GM23248 (cell line): ENCODE data around the gene SH3PXD2A. TPM values are rescaled to one million over a fixed set of nuclear protein-coding genes. Genes with fewer than 3 reads are reported as not detected.

ENCODE experiments used
- DNase-seq: peaks from one replicate; pipeline ENCODE4 v3.0.0-alpha.2; 2015
- H2AFZ ChIP-seq: fragments of 200-600 bp; sonication (generic); 2 replicates; pipeline ENCODE4 v1.6.1; 2016; ENCODE audit warnings: antibody characterized with exemption
- H3F3A ChIP-seq: fragments of 200-600 bp; sonication (generic); 2 replicates; pipeline ENCODE4 v1.6.1; 2016; ENCODE audit warnings: mild to moderate bottlenecking, antibody characterized with exemption, mixed run types; ENCODE audit not compliant: insufficient read depth
- H3K27ac ChIP-seq: fragments of 200-600 bp; sonication (generic); 2 replicates; pipeline ENCODE4 v1.5.1; 2016; ENCODE audit warnings: mild to moderate bottlenecking
- H3K27me3 ChIP-seq: fragments of 200-600 bp; sonication (generic); replicated peaks from 2 replicates; pipeline ENCODE4 v1.6.1; 2016; ENCODE audit warnings: mild to moderate bottlenecking; ENCODE audit not compliant: insufficient read depth
- H3K36me3 ChIP-seq: fragments of 200-600 bp; sonication (generic); 2 replicates; pipeline ENCODE4 v1.6.1; 2016; ENCODE audit warnings: low read depth, mild to moderate bottlenecking
- H3K4me1 ChIP-seq: fragments of 200-600 bp; sonication (generic); 2 replicates; pipeline ENCODE4 v1.6.1; 2016; ENCODE audit warnings: mild to moderate bottlenecking; ENCODE audit not compliant: insufficient read depth
- H3K4me2 ChIP-seq: fragments of 200-600 bp; sonication (generic); one replicate; pipeline ENCODE4 v1.6.1; 2016; ENCODE audit warnings: mild to moderate bottlenecking; ENCODE audit not compliant: unreplicated experiment
- H3K4me3 ChIP-seq: fragments of 200-600 bp; sonication (generic); 2 replicates; pipeline ENCODE4 v1.5.1; 2016; ENCODE audit warnings: mild to moderate bottlenecking
- H3K79me2 ChIP-seq: fragments of 200-600 bp; sonication (generic); 2 replicates; pipeline ENCODE4 v1.6.1; 2016; ENCODE audit warnings: mild to moderate bottlenecking; ENCODE audit not compliant: insufficient read depth
- H3K9ac ChIP-seq: fragments of 200-600 bp; sonication (generic); 2 replicates; pipeline ENCODE4 v1.6.1; 2016; ENCODE audit warnings: mild to moderate bottlenecking
- H3K9me2 ChIP-seq: fragments of 200-600 bp; sonication (generic); 2 replicates; pipeline ENCODE4 v1.6.1; 2016; ENCODE audit warnings: mixed run types, mild to moderate bottlenecking, moderate library complexity; ENCODE audit not compliant: insufficient read depth
- H3K9me3 ChIP-seq: fragments of 200-600 bp; sonication (generic); one replicate; pipeline ENCODE4 v1.6.1; 2017; ENCODE audit warnings: low read depth
- H4K20me1 ChIP-seq: fragments of 200-600 bp; sonication (generic); 2 replicates; pipeline ENCODE4 v1.6.0; 2016; ENCODE audit not compliant: insufficient read depth
- EZH2 ChIP-seq: fragments of 200-600 bp; sonication (generic); IDR thresholded peaks from 2 replicates; pipeline ENCODE4 v1.6.1; 2018; ENCODE audit warnings: antibody characterized with exemption, mild to moderate bottlenecking; ENCODE audit not compliant: insufficient read depth, poor library complexity, severe bottlenecking
- EZH2phosphoT487 ChIP-seq: fragments of 200-600 bp; sonication (generic); IDR thresholded peaks from 2 replicates; pipeline ENCODE4 v1.6.1; 2018; ENCODE audit warnings: antibody characterized with exemption, moderate library complexity, mild to moderate bottlenecking, low read depth; ENCODE audit not compliant: insufficient read depth
- WGBS, 2 experiments: methylation state at CpG; one replicate each; pipeline ENCODE4 v1.1.6; 2015 to 2017; ENCODE audit warnings: low lambda C conversion rate in 2 of 2, low coverage in 1 of 2; ENCODE audit errors: missing lambda C conversion rate in 2 of 2; 5-methylcytosine and 5-hydroxymethylcytosine counted together
- in situ Hi-C: fragments of 300-500 bp; cut with MboI; formaldehyde crosslinking; loops from 2 replicates; pipeline ENCODE4 v1.15.0; 2020
- polyA plus RNA-seq: library from polyadenylated mRNA; unstranded; fragments of >200 nt; fragmentation: Nextera tagmentation; extraction: Ambion mirVana; gene quantifications from 2 replicates; pipeline ENCODE4 v1.2.1, GENCODE V29; 2016
- total RNA-seq: library from RNA; depleted of rRNA; stranded (reverse); fragments of >200 nt; shearing (Covaris generic); gene quantifications from 2 replicates; pipeline ENCODE4 v1.2.3, GENCODE V29; 2014

SH3PXD2A gene
- total and polyA plus RNA-seq, 2 experiments from 2014 or later, result 34.0 to 58.0 TPM

- in situ Hi-C loops, result no loop called here
- Histone ChIP-seq H3K4me3 (0 out of 2 replicates have a peak overlapping the region, but pooled peaks have one; percentile 11), H3F3A (peaks cover 56% of the 10 kb centered on the region), H2AFZ (no peak overlapping the region), H4K20me1 (no peaks in the 10 kb centered on the region), H3K27ac (peak overlapping the region; percentile 99), H3K4me2 (peak overlapping the region; percentile 69), H3K4me1 (peaks cover 54% of the 10 kb centered on the region), H3K9ac (peak overlapping the region; percentile 89), H3K9me3 (no peaks in the 10 kb centered on the region), H3K27me3 (no peaks in the 10 kb centered on the region), H3K9me2 (no peaks in the 10 kb centered on the region), H3K79me2 (peaks cover 29% of the 10 kb centered on the region; the same call in 1 of the 2 replicates), H3K36me3 (no peaks in the 10 kb centered on the region)
- DNase-seq, result peak; percentile 92
- WGBS, 2 experiments, result 19 to 28% methylated on average over 11 of the region's 11 CpGs
- TF ChIP-seq EZH2, result no peak
- no peak for TF ChIP-seq EZH2phosphoT487
Measured at GRCh38 chr10:103852189-103852711, 3.1 kb downstream of the SH3PXD2A start.

DNA sequence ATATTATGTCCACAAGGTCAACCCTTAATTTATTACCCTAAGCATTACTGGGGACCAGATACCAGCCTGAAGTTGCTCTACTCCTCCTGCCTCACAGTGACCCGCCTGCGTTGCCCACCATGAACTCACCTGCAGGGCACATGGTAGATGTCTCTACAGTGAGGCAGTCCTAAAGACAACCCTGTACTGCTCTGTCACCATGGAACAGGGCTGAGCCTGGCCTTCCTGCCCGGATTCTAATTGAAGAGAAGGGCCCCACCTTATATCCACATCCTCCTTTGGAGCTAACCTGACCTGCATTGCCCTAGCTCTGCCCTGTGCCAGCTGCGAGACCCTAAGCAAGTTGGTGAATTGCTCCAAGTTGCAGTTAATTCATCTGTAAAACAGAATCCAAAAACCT lies 4.1 kb downstream of the SH3PXD2A start:
- no peaks in the 10 kb centered on the region for H3K9me2 ChIP-seq
- H3K4me1 ChIP-seq, result peaks cover 54% of the 10 kb centered on the region
- H3K9ac ChIP-seq, result peak overlapping the region; percentile 89; the same call in 1 of the 2 replicates
- peaks cover 56% of the 10 kb centered on the region for H3F3A ChIP-seq
- in situ Hi-C loops, result no loop called here
- 89 to 91% methylated on average over 4 of the region's 4 CpGs for WGBS, 2 experiments
- H3K79me2 ChIP-seq, result peaks cover 39% of the 10 kb centered on the region
- no peak for DNase-seq
- H3K4me2 ChIP-seq, result peak overlapping the region; percentile 69
- TF ChIP-seq EZH2 (no peak), EZH2phosphoT487 (no peak)
- H3K9me3 ChIP-seq, result no peaks in the 10 kb centered on the region
- H4K20me1 ChIP-seq, result no peaks in the 10 kb centered on the region
- no peaks in the 10 kb centered on the region for H3K36me3 ChIP-seq
- H2AFZ ChIP-seq, result no peak overlapping the region
- H3K27ac ChIP-seq, result peak overlapping the region; percentile 99
- no peaks in the 10 kb centered on the region for H3K27me3 ChIP-seq
- H3K4me3 ChIP-seq, result no peak overlapping the region

- WGBS, 2 experiments, result 15 to 27% methylated on average over 3 of the region's 3 CpGs
- no peak for DNase-seq
- Histone ChIP-seq H3F3A (peaks cover 56% of the 10 kb centered on the region), H3K9me3 (no peaks in the 10 kb centered on the region), H3K27ac (peak overlapping the region; percentile 99), H3K4me2 (peak overlapping the region; percentile 84), H3K79me2 (peaks cover 46% of the 10 kb centered on the region), H4K20me1 (no peaks in the 10 kb centered on the region), H3K9me2 (no peaks in the 10 kb centered on the region), H3K9ac (peak overlapping the region; percentile 89), H3K36me3 (no peaks in the 10 kb centered on the region), H3K27me3 (no peaks in the 10 kb centered on the region), H2AFZ (peak overlapping the region; percentile 61; the same call in 1 of the 2 replicates), H3K4me1 (peaks cover 54% of the 10 kb centered on the region), H3K4me3 (peak overlapping the region; percentile 65)
- TF ChIP-seq EZH2 (no peak), EZH2phosphoT487 (no peak)
- in situ Hi-C loops, result no loop called here
Measured at GRCh38 chr10:103850572-103850895, 4.8 kb downstream of the SH3PXD2A start.

- WGBS, 2 experiments, result 0% methylated on average over 8 of the region's 8 CpGs
- peak overlapping the region; percentile 89 for H3K9ac ChIP-seq
- H3K79me2 ChIP-seq, result peaks cover 51% of the 10 kb centered on the region
- peaks cover 56% of the 10 kb centered on the region for H3F3A ChIP-seq
- H3K4me3 ChIP-seq, result peak overlapping the region; percentile 65
- H3K4me1 ChIP-seq, result peaks cover 54% of the 10 kb centered on the region
- in situ Hi-C loops, result no loop called here
- peak overlapping the region; percentile 84 for H3K4me2 ChIP-seq
- H4K20me1 ChIP-seq, result no peaks in the 10 kb centered on the region
- peak overlapping the region; percentile 99 for H3K27ac ChIP-seq
- H3K9me2 ChIP-seq, result no peaks in the 10 kb centered on the region
- H3K9me3 ChIP-seq, result no peaks in the 10 kb centered on the region
- TF ChIP-seq EZH2, result no peak
- no peak for TF ChIP-seq EZH2phosphoT487
- peak; percentile 97 for DNase-seq
- H3K36me3 ChIP-seq, result no peaks in the 10 kb centered on the region
- peak overlapping the region; percentile 61 for H2AFZ ChIP-seq
- no peaks in the 10 kb centered on the region for H3K27me3 ChIP-seq
Measured at GRCh38 chr10:103849880-103850571, 5.3 kb downstream of the SH3PXD2A start.
